Stimulated activated CD8-positive, alpha-beta memory T cell treated with anti-CD3 and anti-CD28 coated beads, Interleukin-12 subunit alpha, Interleukin-12 subunit beta, amount 100 ng/mL, for 24 hours (primary cell): ENCODE measurements around the gene CYP46A1.

ENCODE experiments used
- DNase-seq: peaks from one replicate; pipeline ENCODE4 v3.0.0-alpha.2; 2020; ENCODE audit errors: extremely low read depth

Gene CYP46A1

DNA sequence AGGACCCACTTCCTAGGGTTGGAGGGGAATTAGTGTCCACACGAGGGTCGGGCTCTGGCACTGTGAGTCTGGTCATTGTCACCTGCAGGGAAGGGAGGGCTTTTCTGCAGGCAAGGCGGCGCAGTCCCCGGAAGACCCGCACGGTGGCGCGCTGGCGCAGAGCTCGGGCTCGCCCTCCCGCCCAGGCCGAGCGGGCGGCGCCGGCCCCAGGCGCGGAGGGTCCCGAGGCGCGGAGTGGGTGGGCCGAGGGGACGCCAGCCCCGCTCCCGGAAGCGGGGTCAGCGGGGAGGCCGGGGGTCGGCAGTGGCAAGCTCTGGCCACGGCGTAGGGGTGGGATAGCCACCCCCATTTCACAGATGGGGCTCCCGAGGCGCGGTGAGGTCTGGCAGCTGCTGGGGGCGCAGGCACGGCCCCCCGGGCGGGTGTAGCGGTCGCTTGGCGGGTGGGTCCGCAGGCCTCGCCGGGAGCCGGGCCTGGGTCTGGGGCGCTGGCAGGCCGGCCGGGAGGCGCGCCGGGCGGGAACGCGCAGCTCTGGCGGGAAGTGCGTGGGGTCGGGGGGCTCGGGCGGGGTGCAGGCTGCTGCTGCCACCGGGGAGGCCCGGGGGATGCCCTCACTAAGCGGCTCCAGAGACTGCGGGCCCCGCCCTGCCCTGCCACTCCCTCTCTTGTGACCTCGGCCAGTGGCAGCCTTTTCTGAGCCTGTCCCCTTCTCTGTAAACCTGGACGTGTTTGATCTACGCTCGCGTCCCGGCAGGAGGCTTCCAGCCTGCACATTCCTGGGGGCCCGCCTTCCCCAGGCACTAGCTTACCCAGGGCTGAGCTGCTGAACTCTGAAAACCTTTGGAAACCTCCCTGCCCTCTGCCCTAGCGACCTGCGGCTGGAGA, 46.1 kb downstream of the CYP46A1 start:
- DNase-seq = peak; percentile 17

DNA sequence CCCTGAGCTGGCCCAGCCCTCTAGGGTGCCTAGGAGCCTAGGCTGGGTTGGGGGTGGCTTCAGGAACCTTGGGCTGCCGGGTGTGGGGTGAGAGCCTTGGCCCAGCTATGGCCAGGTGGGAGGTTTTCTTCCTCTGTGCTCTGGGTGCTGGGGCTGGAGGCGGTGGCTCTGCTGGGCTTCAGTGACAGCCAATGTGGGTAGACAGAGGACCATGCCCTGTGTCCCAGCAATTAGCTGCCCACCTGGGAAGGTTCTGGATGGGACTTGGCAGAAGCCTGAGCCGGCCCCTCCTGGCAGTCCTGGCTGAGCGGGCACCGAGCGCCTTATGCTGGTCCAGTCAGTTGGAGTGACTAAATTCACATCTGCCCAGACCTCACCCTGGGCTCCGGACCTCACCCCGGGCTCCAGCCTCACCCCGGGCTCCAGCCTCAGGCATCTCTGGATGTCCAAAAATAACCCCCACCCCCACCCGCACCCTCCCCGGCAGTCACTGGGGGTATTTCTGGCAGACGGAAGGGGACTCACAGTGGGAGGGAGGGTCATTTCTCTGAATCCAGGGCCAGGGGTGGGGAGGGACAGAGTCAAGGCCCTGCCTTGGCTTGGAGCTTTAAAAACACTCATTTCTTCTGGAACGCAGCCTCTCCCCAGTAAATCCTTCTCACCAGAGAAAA, 46.9 kb downstream of the CYP46A1 start:
- DNase-seq = no peak

DNA sequence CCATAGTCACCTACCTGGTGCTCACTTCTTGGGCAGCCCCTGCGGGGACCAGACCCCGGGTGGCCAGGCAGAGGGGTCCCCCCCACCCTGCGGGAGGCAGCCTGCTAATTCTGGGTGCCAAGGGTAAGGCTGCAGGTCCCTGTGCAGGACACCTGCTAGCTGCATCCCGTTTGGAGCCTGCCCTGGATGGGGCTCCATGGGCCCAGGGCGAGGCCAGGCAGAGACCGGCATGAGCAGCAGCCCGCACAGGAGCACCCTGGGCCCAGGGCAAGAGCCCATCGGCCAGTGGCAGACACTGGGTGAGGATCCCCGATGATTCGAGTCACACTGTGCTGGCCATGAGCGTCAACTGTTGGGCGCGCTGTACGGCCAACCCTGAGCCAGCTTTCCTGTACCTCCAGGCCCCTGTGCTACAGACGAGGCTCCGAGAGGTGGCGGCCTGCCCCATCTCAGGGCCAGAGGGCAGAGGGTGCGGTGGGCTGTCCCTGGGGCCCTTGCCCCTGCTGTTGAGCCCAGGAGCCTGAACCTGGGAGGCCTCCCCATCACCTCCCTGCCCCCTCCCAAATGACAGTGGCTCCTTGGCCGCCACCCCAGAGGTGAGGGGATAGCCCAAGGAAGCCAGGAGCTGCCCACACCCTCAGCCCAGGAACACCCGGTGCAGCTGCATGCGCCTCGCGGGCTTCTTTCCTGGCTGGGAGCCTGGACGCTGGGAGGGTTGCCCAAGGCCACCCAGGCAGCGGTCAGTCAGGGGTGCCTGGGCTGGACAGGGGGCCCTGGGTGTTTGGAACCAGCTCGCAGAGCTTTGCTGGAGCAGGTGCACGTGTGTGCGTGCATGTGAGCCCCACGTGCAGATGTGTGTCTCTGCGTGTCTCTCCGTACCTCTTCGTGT, 47.7 kb downstream of the CYP46A1 start:
- no peak for DNase-seq

DNA sequence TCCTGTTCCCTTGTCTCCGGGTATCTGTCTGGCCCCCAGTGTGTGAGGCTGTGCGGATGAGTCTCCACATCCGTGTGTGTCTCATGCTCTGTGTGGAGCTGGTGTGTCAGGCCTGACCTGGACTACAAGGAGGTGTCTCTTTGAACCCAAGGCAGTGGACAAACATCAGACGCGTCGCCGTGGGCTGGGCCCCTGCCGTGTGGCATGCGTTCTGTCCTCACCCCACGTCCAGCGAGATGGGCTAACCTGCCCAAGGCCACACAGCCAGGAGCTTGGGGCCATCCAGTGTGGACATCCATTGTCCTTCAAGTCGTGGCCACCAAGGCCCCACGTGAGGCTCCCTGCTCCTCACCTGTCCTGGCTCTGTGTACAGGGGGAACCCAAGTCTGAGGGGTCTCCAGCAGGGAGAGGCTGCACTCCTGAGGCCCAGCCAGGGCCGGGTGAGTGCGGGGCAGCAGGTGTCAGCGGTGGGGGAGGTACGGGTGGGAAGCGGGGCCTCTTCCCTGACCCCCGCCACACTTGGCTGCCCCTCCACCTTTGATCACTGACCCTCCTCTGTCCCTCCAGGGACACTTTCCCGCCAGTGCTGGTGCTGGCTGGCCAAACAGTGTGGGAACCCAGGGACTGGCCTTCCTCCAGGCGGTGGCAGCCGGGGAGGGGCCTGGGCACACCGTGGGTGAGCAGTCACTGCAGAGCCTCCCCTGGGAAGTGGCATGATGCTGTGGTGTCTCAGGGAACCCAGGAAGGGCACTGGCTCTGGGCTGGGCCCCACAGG, 48.5 kb downstream of the CYP46A1 start:
- DNase-seq = no peak

DNA sequence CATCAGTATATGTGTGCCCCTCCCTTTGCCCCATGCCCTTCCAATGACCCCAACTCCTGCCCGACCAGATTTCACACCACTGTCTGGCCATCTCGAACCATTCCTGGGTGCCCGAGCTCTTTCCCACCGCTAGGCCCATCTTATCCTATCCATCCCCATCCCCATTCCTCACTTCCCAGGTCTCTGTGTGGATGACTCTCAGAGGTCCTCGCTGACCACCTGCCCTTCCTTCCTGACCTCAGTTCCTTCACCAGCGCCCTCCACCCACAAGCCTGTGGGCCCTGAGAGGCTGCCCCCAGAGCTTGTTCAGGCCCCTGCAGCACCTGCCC, 49.1 kb downstream of the CYP46A1 start:
- no peak for DNase-seq

DNA sequence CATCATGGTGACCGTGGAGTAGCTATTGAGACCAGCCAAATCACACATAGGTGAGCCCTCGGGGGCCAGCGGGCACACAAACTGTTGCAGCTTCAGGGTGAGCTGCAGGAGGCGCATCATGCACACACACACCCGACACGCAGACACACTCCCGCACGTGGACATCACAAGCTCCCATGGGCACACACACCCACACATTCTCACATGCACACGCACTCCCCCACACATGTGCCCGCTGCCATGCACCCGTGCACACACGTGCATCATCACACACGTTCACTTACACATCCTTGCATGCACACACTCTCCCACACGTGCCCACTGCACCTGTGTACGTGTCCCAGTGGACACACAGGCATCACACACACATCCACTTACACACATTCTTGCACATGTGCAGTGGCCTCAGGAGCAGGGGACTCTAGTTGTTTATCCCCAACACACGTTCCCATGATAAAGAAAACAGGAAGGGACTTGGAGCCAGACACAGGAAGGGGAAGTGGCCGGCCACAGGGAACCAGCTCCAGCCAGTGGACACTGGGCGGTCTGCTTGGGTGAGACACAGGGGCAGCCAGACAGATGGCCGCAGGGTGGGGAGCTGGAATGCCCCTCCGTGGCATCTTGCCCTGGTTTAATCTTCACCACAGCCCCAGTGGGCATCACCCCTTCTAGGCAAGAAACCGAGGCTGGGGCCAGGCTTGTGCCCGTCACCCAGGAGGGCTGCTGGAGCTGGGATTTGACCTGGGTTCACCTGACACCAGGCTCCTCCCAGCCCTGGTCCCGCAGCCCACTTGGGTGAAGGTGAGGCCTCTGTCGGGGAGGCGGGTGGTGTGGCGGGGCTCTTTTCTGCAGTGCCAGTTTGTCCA, 49.7 kb downstream of the CYP46A1 start:
- no peak for DNase-seq

DNA sequence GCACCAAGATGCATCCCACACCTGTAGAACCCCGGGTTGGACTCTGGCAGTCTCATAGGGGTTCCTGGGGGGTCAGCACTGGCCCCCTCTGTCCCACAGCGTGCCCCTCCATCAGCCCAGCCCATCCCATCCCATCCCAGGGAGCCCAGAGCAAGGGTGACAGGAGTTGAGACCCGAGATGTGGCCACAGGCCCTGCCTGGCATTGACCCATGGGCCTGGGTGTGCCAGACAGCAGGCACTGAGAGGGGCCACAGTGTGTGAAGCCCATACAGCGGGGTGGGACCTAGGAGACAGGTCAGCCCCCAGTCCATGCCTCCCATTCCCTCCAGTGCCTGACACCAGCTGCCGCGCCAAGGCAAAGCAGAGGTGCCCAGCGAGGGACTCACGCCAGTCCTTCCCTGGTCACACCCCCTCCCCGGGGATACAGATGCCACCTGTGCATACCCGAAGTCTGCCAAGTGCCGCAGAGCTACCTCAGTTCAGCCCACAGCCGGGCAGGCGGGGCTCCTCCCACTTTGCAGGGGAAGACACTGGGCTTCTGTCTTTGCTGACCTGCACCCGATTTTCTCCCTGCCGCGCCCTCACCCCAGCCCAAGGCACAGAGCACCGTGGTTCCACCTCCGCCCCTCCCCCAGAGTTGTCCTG, 50.4 kb downstream of the CYP46A1 start:
- DNase-seq = no peak

DNA sequence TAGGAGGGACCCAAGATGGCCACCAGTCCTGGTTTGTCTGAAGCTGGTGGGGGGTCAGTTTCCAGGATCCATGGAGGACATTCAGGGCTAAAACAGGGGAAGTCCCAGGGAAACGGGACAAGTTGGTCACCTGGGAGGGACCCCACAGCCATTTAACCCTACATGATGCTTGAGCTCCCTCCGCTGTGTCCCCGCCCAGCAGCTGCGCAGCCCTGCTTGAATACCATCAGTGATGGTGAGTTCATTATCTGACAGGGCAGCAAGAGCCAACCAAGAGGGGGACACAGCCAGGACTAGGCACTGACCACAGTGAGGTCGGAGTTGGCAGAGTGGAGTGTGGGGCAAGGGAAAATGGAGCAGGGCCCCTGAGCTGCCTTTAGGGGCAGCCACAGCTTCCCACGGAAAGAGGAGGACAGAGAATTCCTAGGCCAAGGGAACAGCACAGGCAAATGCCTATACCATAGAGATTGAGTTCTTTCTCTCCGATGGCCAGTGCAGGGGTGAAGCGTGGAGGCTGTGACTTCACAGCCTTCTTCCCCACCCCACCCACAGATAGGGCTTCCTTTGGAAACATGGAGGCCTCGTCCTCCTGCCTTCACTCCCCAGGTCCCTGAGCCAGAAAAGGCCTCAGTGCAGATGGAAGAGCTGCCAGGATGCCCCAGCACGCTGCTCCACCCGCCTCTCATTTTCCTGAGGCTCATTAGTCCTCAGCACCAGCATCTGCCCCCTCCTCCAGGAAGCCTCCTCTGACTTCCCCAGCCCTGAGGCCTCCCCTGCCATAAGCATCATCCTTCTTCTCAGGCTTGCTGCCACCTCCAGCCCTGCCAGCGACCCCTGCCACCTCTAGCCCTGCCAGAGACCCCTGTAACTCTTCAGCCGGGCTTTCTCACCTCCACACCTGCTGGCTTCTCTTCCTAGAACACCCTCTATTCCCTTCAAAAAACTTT, 51.4 kb downstream of the CYP46A1 start:
- no peak for DNase-seq

DNA sequence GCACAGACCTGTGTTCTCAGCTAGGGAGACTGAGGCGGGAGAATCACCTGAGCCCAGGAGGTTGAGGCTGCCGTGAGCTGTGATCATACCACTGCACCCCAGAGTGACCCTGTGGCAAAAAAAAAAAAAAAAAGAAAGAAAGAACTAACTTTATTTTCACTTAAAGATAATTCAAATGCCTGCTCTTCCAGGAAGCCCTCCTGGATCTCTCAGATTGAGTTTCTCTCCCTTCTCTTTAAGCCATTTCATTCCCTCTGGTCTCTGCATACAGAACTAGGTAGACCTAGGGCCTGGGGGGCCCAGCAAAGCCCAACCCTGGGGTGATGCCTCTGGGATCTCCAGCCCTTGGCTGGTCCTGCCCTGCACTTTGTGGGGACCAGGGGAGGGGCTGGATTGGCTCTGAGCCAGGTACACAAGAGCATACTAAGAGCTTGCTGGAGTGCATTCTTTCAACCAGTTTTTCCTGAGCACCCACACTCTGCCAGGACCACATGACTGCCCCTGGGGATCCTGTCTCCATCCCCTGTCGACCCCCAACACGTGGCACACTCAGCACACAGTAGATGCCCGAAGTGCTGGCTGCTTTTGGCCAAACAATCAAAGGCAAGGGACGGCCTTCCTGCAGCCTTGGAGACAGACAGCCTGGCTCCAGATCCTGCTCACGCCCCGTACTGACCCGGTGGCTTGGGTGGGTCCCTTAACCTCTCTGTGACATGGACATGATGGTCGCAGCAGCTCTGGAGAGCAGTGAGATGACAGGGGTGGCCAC, 52.7 kb downstream of the CYP46A1 start:
- no peak for DNase-seq

DNA sequence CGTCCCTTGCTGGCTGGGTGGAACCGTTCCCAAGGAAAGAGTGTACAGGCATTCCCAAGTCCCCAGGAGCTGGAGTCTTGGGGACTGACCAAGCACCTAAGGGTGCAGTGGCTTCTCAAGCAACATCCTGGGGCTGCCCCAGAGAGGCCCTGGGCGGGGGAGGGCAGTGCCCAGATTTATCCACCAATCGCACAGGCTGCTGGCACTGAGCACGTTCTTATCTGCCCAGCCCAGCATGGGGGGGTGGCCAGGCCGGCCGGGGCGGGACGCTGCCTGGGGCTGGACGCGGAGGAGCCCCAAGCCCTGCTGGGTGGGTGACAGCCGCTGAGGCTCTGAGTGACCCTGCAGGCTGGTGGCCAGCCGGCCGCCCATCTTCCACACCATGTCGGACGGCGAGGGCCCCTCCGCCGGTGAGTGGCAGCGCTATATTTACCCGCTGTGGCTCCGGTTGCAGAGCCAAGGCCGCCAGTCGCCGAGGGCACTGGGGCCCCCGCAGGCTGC, 53.4 kb downstream of the CYP46A1 start:
- no peak for DNase-seq

DNA sequence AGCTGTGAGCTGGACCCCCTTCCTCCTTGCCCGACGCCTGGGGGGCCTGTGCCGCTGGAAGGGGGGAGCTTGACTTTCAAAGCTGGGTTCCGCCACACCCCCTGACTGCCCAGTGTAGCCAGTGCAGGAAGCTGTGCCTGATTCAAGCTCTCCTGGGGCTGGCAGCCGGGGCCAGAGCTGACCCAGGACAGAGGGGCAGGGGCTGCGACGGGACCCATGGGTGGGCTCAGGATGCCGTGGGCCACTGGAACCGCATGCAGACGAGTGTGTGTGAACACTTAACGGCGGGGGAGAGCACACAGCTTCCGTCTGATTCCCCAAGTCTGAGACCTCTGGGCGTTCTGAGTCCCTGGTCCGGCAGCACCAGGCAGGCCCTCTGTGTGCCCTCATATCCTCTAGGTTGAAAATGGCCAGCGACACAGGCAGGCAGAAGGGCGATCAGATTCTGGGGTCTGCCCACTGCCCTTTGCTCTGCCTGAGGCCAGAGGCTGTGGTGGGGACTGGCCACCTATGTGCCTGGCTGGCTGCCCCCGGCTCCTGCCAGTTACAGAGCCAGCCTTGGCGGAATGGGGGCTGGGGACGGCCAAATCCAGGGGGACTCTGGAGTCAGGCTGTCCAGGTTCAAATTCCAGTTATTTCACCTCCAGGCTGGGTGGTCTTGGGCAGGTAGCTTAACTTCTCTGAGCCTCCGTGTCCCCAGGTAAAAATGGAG, 54.0 kb downstream of the CYP46A1 start:
- no peak for DNase-seq

DNA sequence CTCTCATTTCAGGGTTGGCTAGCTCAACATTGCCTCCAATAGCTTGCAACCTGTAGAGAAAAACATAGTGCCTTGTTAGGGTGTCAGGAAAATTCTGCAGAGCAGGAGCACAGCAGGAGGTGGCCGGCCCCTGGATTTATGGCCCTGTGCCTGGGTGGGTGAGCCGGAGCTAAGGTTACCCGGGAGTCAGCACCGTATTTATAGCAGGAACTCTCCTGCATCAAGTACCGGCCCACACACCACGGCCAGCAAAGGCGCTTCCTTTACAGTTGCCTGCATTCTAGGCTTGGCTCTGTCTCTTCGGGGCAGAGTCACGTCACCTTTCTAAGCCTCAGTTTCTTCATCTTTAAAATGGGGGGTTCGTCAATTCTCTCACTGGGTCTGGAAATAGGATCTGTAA, 56.3 kb downstream of the CYP46A1 start:
- DNase-seq = no peak

DNA sequence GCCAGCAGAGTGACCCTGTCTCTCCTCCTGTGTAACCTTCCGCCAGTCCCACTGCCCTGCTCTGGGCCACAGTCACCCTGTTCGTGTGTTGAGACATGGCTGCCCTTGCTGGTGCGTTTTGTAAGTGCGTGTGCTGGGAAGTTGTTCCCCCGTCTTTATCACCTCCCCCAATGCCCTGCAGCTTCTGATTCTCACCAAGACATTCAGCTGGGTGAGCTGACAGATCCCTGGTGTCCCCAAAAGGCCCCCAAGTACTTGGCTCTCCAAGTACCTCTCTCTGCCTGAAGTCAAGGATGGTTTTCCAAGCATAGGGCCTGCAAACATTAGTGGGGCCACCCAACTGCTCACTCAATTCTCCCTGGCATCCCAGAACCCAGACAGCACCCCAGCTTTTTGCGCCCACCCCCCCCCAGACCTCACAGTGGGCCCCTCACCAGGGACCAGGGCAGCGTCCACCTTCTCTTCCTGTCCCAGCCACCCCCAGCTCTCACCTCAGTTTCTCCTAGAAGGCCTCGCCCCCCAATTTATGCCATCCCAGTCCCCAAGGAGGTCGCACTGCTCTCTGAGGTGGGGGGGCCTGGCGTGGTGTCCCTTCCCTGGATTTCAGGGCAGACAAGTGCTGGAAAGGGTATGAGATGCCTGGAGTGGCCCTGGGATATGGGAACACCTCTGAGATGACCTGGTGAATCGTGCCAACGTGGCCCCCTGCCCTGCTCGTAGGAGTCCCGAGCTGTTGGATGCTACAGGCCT, 57.3 kb downstream of the CYP46A1 start:
- DNase-seq = no peak

DNA sequence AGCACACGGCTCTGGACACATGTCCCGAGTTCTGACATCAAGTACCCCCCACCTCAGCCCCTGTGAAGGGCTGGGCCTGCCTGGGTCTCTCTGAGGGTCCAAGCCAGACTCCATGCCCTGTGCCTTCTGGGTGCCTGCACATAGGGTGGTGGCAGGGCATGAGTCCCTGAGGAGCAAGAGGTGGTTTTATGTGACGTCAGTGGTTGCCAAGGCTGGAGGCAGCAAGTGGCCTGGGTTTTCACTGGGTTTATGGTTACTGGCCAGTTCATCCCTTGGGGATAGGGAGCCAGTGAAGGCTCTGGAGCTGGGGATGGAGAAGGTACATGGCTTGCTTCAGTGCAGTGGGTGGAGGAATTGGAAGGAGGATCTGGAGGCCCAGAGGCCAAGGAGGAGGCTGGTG, 58.0 kb downstream of the CYP46A1 start:
- DNase-seq = no peak

DNA sequence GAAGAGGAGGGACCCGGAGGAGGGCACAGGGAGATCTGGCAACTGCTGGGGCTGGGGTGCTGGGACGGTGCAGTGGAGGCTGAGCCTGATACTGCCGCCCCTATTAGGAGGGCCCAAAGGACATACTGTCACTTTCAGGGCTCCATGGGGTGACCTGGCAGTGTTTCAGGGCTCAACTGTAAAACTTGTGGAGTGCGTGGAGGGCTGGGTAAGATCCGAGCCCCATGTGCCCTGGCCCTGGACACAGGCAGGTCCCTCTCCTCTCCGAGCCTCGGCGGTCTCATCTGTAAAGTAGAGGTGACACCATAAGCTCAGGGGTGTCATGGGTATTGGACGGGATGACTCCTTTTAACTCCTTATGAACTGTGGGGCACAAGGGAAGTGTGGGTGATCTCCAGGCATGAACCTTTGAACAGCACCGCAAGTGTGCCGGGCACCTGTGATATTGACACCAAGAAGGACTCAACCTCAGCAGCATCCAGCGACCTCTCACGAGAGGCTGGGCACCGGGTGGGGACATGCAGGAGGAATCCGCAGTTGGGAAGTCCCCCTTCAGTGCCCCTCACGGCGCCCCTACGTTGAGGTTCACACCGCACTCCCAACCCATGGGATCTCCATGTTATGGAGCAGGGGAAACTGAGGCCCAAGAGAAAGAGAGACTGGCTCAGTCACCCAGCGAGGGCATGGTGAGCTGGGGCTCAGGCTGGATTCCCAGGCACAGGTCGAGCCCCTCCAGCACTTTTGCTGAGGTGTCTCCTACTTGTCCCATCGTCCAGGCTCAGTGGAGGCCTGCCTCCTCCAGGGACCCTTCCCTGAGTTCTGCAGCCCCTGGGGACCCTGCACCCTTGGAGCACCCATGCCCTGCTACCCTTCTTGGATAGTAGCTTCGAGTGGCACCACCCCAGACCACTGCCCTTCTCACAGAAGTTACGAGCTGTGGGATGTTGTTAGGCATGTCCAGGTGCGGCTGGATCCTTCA, 58.7 kb downstream of the CYP46A1 start:
- no peak for DNase-seq
